HCT116 (cell line): ENCODE measurements around the gene GARNL3. TPM values are rescaled to one million over a fixed set of nuclear protein-coding genes. Genes with fewer than 3 reads are reported as not detected.

Experiments used
- ATAC-seq: fragments of 200-7000 bp; cut with Tn5 transposase; 2 replicates; pipeline ENCODE4 v1.9.1; 2020; ENCODE audit warnings: mild to moderate bottlenecking, moderate library complexity
- BruUV-seq: library from RNA; stranded (reverse); fragments of 400-500 nt; replicated peaks from 2 replicates; lab custom pipeline; 2021; lab: Mats Ljungman, UMichigan
- CTCF ChIA-PET: fragments of 300-600 bp; sonication (Branson Sonifier 250); formaldehyde crosslinking; loops from one replicate; lab custom pipeline; 2021; ENCODE audit warnings: antibody characterized with exemption; lab: Charles Lee
- POLR2A ChIA-PET: fragments of 300-600, 350-600 bp; sonication (Branson Sonifier 250); formaldehyde crosslinking; loops from one replicate; lab custom pipeline; 2021; ENCODE audit warnings: antibody characterized with exemption; lab: Charles Lee
- RAD21 ChIA-PET, 2 experiments: fragments of 300-600 bp; sonication (Branson Sonifier 250); formaldehyde crosslinking; loops; one replicate each; lab custom pipeline; 2023; ENCODE audit warnings: low total read pairs in 2 of 2; ENCODE audit not compliant: uncharacterized antibody in 2 of 2, unreplicated experiment in 2 of 2, low non-redundant PET in 1 of 2; lab: Charles Lee
- DNase-seq: peaks from one replicate; pipeline ENCODE4 v3.0.0-alpha.2; 2010; ENCODE audit warnings: low read depth, low spot score
- H2AFZ ChIP-seq: fragments of 200-600 bp; shearing (Covaris generic), sonication (generic); 2 replicates; pipeline ENCODE4 v1.6.1; 2017; ENCODE audit warnings: low read depth, mixed run types, mixed read lengths, antibody characterized with exemption, low read length; ENCODE audit not compliant: poor library complexity, severe bottlenecking
- H3K27ac ChIP-seq: 2 replicates; pipeline ENCODE4 v1.5.1; 2012; ENCODE audit warnings: low read depth, low read length
- H3K27me3 ChIP-seq: fragments of 200-600 bp; sonication (generic); 2 replicates; pipeline ENCODE4 v1.6.1; 2016; ENCODE audit warnings: mixed run types, low read length, mixed read lengths; ENCODE audit not compliant: insufficient read depth
- H3K36me3 ChIP-seq, 2 experiments: fragments of 200-500 bp in 1 of 2; fragments of 200-600 bp in 1 of 2; sonication (Bioruptor generic) in 1 of 2; sonication (generic) in 1 of 2; 2 replicates each; pipeline versions ENCODE4 v1.5.1 to v1.6.1; 2014 to 2016; ENCODE audit warnings: low read length in 2 of 2, inconsistent platforms in 1 of 2, mixed read lengths in 1 of 2, mixed run types in 1 of 2; ENCODE audit not compliant: insufficient read depth in 2 of 2, control insufficient read depth in 1 of 2
- H3K4me1 ChIP-seq, 2 experiments: fragments of 200-600 bp in 1 of 2; sonication (generic) in 1 of 2; 2 replicates each; pipeline versions ENCODE4 v1.5.1 to v1.6.1; 2012 to 2017; ENCODE audit warnings: low read length in 2 of 2, inconsistent platforms in 1 of 2, mild to moderate bottlenecking in 1 of 2, mixed read lengths in 1 of 2, mixed run types in 1 of 2, moderate library complexity in 1 of 2; ENCODE audit not compliant: insufficient read depth in 2 of 2, control insufficient read depth in 1 of 2
- H3K4me2 ChIP-seq: fragments of 200-600 bp; sonication (generic); 2 replicates; pipeline ENCODE4 v1.6.1; 2017; ENCODE audit warnings: mixed run types, low read length, mixed read lengths
- H3K4me3 ChIP-seq, 2 experiments: fragments of 200-600 bp in 1 of 2; sonication (generic) in 1 of 2; replicated peaks in 1 of 2; 2 replicates each; pipeline ENCODE4 v1.5.1; 2011 to 2016; ENCODE audit warnings: low read length in 2 of 2, control low read depth in 1 of 2, low read depth in 1 of 2, mild to moderate bottlenecking in 1 of 2, mixed read lengths in 1 of 2, mixed run types in 1 of 2
- H3K79me2 ChIP-seq: fragments of 200-600 bp; sonication (generic); 2 replicates; pipeline ENCODE4 v1.6.1; 2017; ENCODE audit warnings: mild to moderate bottlenecking, mixed run types, low read length, moderate library complexity, mixed read lengths; ENCODE audit not compliant: insufficient read depth
- H3K9ac ChIP-seq: fragments of 200-600 bp; sonication (generic); 2 replicates; pipeline ENCODE4 v1.6.1; 2016; ENCODE audit warnings: low read length, mixed read lengths
- H3K9me2 ChIP-seq: fragments of 200-600 bp; sonication (generic), shearing (Covaris generic); 2 replicates; pipeline ENCODE4 v1.6.1; 2017; ENCODE audit warnings: mixed run types, mild to moderate bottlenecking, moderate library complexity; ENCODE audit not compliant: insufficient read depth
- H3K9me3 ChIP-seq, 2 experiments: fragments of 200-500 bp in 1 of 2; fragments of 200-600 bp in 1 of 2; sonication (Bioruptor generic) in 1 of 2; sonication (generic) in 1 of 2; 2 replicates each; pipeline ENCODE4 v1.6.1; 2014 to 2017; ENCODE audit warnings: low read length in 2 of 2, mixed read lengths in 2 of 2, inconsistent platforms in 1 of 2, low read depth in 1 of 2, mild to moderate bottlenecking in 1 of 2, mixed run types in 1 of 2, moderate library complexity in 1 of 2; ENCODE audit not compliant: control insufficient read depth in 1 of 2, insufficient read depth in 1 of 2
- H4K20me1 ChIP-seq: fragments of 200-600 bp; sonication (generic), shearing (Covaris generic); 2 replicates; pipeline ENCODE4 v1.6.1; 2017; ENCODE audit warnings: mixed run types, mild to moderate bottlenecking, moderate library complexity; ENCODE audit not compliant: insufficient read depth
- EZH2phosphoT487 ChIP-seq: fragments of 200-600 bp; IDR thresholded peaks from 2 replicates; pipeline ENCODE4 v1.6.1; 2018; ENCODE audit warnings: antibody characterized with exemption, borderline replicate concordance
- SP1 ChIP-seq: IDR thresholded peaks from 2 replicates; pipeline ENCODE4 v1.6.1; 2012; ENCODE audit warnings: low read depth
- YY1 ChIP-seq: IDR thresholded peaks from 2 replicates; pipeline ENCODE4 v1.6.1; 2011; ENCODE audit warnings: low read length, low read depth, moderate library complexity, mild to moderate bottlenecking; ENCODE audit not compliant: insufficient replicate concordance; ENCODE audit errors: extremely low read depth
- ZBTB33 ChIP-seq: IDR thresholded peaks from 2 replicates; pipeline ENCODE4 v1.6.1; 2011; ENCODE audit warnings: mild to moderate bottlenecking, low read length, moderate library complexity; ENCODE audit not compliant: insufficient replicate concordance; ENCODE audit errors: extremely low read depth
- intact Hi-C: fragments of 100-400 bp; cut with micrococcal nuclease; formaldehyde crosslinking; loops from 2 replicates; pipeline ENCODE4 v1.10.0; 2022
- total RNA-seq: library from RNA; stranded (reverse); gene quantifications from one replicate; pipeline ENCODE4 v1.2.1, GENCODE V29; 2021; ENCODE audit not compliant: unreplicated experiment

GARNL3 gene
- total RNA-seq, 1 experiment from 2014 or later = 8.8 TPM

- H3K4me1 ChIP-seq = peaks cover 37 to 45% of the 10 kb centered on the region in 2 experiments
- H3K9ac ChIP-seq = no peak overlapping the region
- H3K79me2 ChIP-seq = no peaks in the 10 kb centered on the region
- H3K27me3 ChIP-seq = peaks cover 44% of the 10 kb centered on the region
- no peaks in the 10 kb centered on the region for H3K9me3 ChIP-seq
- TF ChIP-seq YY1 = no peak
- no peak for TF ChIP-seq SP1
- TF ChIP-seq EZH2phosphoT487 = no peak
- no peak for TF ChIP-seq ZBTB33
- H3K36me3 ChIP-seq = no peaks in the 10 kb centered on the region
- no peak overlapping the region for H2AFZ ChIP-seq
- no peak overlapping the region for H3K4me3 ChIP-seq
- no peak overlapping the region for H3K4me2 ChIP-seq
- ChIA-PET RAD21 (no interaction called here), POLR2A (no interaction called here), CTCF (interaction anchor here (0.7 kb wide), 1 partner anchor 18 kb away, joined by 3 read pairs; no protein-coding TSS in a partner anchor)
- BruUV-seq = no TSS peak
- no peak overlapping the region for H3K27ac ChIP-seq
- intact Hi-C loops = no loop called here
- no peak for ATAC-seq
- no peak for DNase-seq
- H3K9me2 ChIP-seq = no peaks in the 10 kb centered on the region
- no peaks in the 10 kb centered on the region for H4K20me1 ChIP-seq
These were observed 122.4 kb downstream of the GARNL3 start for GRCh38 chr9:127386981-127387380.
